HEK293 (cell line): ENCODE data around the gene LILRA6.

Source experiments
- KLF10 ChIP-seq: fragments of 450-650 bp; IDR thresholded peaks from 2 replicates; pipeline ENCODE4 v1.5.1; 2018; ENCODE audit warnings: missing biosample characterization, mild to moderate bottlenecking, missing genetic modification characterization
- OSR2 ChIP-seq: fragments of 450-650 bp; formaldehyde crosslinking; IDR thresholded peaks from 2 replicates; pipeline ENCODE4 v1.5.1; 2016; ENCODE audit warnings: missing biosample characterization, missing genetic modification characterization
- SP3 ChIP-seq: fragments of 450-650 bp; formaldehyde crosslinking; IDR thresholded peaks from 2 replicates; pipeline ENCODE4 v1.5.1; 2016; ENCODE audit warnings: missing biosample characterization, missing genetic modification characterization
- YY1 ChIP-seq: fragments of 450-650 bp; formaldehyde crosslinking; IDR thresholded peaks from 2 replicates; pipeline ENCODE4 v1.5.1; 2018; ENCODE audit warnings: missing biosample characterization, missing genetic modification characterization
- ZBTB20 ChIP-seq: fragments of 450-650 bp; formaldehyde crosslinking; IDR thresholded peaks from 2 replicates; pipeline ENCODE4 v1.5.1; 2016; ENCODE audit warnings: missing biosample characterization, missing genetic modification characterization
- ZBTB48 ChIP-seq: fragments of 450-650 bp; formaldehyde crosslinking; IDR thresholded peaks from 2 replicates; pipeline ENCODE4 v1.5.1; 2016; ENCODE audit warnings: missing biosample characterization, missing genetic modification characterization
- ZEB2 ChIP-seq: fragments of 450-650 bp; formaldehyde crosslinking; IDR thresholded peaks from 2 replicates; pipeline ENCODE4 v1.5.1; 2016; ENCODE audit warnings: missing biosample characterization, missing genetic modification characterization
- ZNF157 ChIP-seq: fragments of 450-650 bp; formaldehyde crosslinking; IDR thresholded peaks from 2 replicates; pipeline ENCODE4 v1.5.1; 2016; ENCODE audit warnings: missing biosample characterization, missing genetic modification characterization
- ZNF211 ChIP-seq: fragments of 450-650 bp; formaldehyde crosslinking; IDR thresholded peaks from 2 replicates; pipeline ENCODE4 v1.5.1; 2016; ENCODE audit warnings: low read depth, missing biosample characterization, missing genetic modification characterization
- ZNF48 ChIP-seq: fragments of 450-650 bp; formaldehyde crosslinking; IDR thresholded peaks from 2 replicates; pipeline ENCODE4 v1.5.1; 2016; ENCODE audit warnings: missing biosample characterization, missing genetic modification characterization
- ZNF624 ChIP-seq: fragments of 450-650 bp; formaldehyde crosslinking; IDR thresholded peaks from 2 replicates; pipeline ENCODE4 v1.5.1; 2017; ENCODE audit warnings: missing biosample characterization, missing genetic modification characterization
- ZNF626 ChIP-seq: fragments of 450-650 bp; sonication (Bioruptor Pico); formaldehyde crosslinking; IDR thresholded peaks from 2 replicates; pipeline ENCODE4 v1.5.1; 2018; ENCODE audit warnings: missing biosample characterization, missing genetic modification characterization, inconsistent platforms
- ZNF768 ChIP-seq: fragments of 450-650 bp; formaldehyde crosslinking; IDR thresholded peaks from 2 replicates; pipeline ENCODE4 v1.5.1; 2018; ENCODE audit warnings: missing biosample characterization, mild to moderate bottlenecking, missing genetic modification characterization
- ZNF792 ChIP-seq: fragments of 450-650 bp; formaldehyde crosslinking; IDR thresholded peaks from 2 replicates; pipeline ENCODE4 v1.5.1; 2016; ENCODE audit warnings: missing biosample characterization, missing genetic modification characterization
- TF ChIP-seq, protein P1 (sequence below): fragments of 450-650 bp; formaldehyde crosslinking; IDR thresholded peaks from 2 replicates; pipeline ENCODE4 v1.5.1; 2016; ENCODE audit warnings: missing biosample characterization, missing genetic modification characterization, low read depth
- TF ChIP-seq, protein P2 (sequence below): sonication (generic); formaldehyde crosslinking; IDR thresholded peaks from 2 replicates; pipeline ENCODE4 v1.8.1; 2022; ENCODE audit warnings: mild to moderate bottlenecking, moderate library complexity, missing genetic modification reagents
- TF ChIP-seq, protein P3 (sequence below): fragments of 450-650 bp; formaldehyde crosslinking; IDR thresholded peaks from 2 replicates; pipeline ENCODE4 v1.5.1; 2016; ENCODE audit warnings: missing biosample characterization, missing genetic modification characterization
- TF ChIP-seq, protein P4 (sequence below): fragments of 450-650 bp; IDR thresholded peaks from 2 replicates; pipeline ENCODE4 v1.5.1; 2018; ENCODE audit warnings: missing biosample characterization, mild to moderate bottlenecking, missing genetic modification characterization
- TF ChIP-seq, protein P5 (sequence below): fragments of 450-650 bp; formaldehyde crosslinking; IDR thresholded peaks from 2 replicates; pipeline ENCODE4 v1.5.0; 2017; ENCODE audit warnings: missing biosample characterization, missing genetic modification characterization, borderline replicate concordance
- TF ChIP-seq, protein P6 (sequence below): fragments of 450-650 bp; formaldehyde crosslinking; optimal IDR thresholded peaks from 2 replicates; pipeline ENCODE3; 2016; ENCODE audit warnings: missing biosample characterization, mild to moderate bottlenecking, missing genetic modification characterization
- TF ChIP-seq, protein P7 (sequence below): fragments of 450-650 bp; formaldehyde crosslinking; IDR thresholded peaks from 2 replicates; pipeline ENCODE4 v1.5.1; 2016; ENCODE audit warnings: missing biosample characterization, missing genetic modification characterization
- TF ChIP-seq, protein P8 (sequence below): fragments of 450-650 bp; formaldehyde crosslinking; IDR thresholded peaks from 2 replicates; pipeline ENCODE4 v1.5.1; 2016; ENCODE audit warnings: missing biosample characterization, missing genetic modification characterization

Gene LILRA6

DNA sequence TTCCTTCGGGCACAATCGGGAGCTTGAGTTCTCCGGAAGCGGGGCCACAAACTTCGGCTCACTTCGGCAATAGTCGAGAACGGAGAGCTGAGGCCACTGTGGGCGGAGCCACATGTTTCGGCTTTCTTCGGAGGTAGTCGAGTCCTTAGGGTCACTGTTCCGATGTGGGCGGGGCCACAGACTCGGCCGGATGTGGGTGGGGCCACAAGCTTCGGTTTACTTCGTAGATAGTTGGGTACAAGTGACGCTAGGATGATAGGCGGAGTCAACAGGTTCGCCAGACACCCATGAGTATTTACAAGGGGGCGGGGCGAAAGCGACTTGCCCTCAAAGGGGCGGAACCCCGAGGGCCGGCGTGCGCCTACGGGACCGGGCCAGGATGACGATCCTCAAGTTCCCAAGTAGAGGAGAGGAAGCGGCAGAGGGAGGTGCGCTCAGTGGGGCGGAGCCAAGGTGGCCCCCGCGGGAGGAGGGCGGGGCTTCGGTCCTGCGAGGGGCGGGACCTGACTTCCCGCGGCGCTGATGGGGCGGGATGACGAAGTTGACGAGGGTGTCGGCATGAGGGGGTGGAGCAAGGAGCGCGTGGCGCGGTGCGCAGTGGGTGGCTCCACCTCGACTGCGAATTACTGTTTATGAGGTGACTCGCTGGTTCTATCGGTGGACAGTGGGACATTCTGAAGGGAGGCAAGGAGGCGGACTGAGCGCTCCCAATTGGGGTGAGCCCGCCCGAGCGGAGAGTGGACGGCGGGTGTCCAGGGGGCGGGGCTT, 52.7 kb downstream of the LILRA6 start (continued):
- TF ChIP-seq, protein P1, sequence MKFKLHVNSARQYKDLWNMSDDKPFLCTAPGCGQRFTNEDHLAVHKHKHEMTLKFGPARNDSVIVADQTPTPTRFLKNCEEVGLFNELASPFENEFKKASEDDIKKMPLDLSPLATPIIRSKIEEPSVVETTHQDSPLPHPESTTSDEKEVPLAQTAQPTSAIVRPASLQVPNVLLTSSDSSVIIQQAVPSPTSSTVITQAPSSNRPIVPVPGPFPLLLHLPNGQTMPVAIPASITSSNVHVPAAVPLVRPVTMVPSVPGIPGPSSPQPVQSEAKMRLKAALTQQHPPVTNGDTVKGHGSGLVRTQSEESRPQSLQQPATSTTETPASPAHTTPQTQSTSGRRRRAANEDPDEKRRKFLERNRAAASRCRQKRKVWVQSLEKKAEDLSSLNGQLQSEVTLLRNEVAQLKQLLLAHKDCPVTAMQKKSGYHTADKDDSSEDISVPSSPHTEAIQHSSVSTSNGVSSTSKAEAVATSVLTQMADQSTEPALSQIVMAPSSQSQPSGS (tag by site-specific recombination), result peak; percentile 33
- TF ChIP-seq SP3 (tag by site-specific recombination) (peak; percentile 98), ZNF626 (no peak), OSR2 (tag by site-specific recombination) (peak; percentile 9; the same call in 1 of the 2 replicates), ZBTB20 (peak; percentile 49; the same call in 1 of the 2 replicates), ZEB2 (tag by site-specific recombination) (peak; percentile 78), YY1 (tag by site-specific recombination) (no peak), ZNF792 (tag by site-specific recombination) (no peak), ZNF768 (no peak), ZNF157 (no peak), ZBTB48 (no peak; the same call in 1 of the 2 replicates), ZNF48 (tag by site-specific recombination) (no peak), KLF10 (tag by site-specific recombination) (0 out of 2 replicates have a peak, but pooled peaks have one; percentile 25), ZNF211 (tag by site-specific recombination) (no peak), ZNF624 (no peak)
- TF ChIP-seq, protein P2, sequence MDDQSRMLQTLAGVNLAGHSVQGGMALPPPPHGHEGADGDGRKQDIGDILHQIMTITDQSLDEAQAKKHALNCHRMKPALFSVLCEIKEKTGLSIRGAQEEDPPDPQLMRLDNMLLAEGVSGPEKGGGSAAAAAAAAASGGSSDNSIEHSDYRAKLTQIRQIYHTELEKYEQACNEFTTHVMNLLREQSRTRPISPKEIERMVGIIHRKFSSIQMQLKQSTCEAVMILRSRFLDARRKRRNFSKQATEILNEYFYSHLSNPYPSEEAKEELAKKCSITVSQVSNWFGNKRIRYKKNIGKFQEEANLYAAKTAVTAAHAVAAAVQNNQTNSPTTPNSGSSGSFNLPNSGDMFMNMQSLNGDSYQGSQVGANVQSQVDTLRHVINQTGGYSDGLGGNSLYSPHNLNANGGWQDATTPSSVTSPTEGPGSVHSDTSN (CRISPR knock-in tag), result no peak
- TF ChIP-seq, protein P3, sequence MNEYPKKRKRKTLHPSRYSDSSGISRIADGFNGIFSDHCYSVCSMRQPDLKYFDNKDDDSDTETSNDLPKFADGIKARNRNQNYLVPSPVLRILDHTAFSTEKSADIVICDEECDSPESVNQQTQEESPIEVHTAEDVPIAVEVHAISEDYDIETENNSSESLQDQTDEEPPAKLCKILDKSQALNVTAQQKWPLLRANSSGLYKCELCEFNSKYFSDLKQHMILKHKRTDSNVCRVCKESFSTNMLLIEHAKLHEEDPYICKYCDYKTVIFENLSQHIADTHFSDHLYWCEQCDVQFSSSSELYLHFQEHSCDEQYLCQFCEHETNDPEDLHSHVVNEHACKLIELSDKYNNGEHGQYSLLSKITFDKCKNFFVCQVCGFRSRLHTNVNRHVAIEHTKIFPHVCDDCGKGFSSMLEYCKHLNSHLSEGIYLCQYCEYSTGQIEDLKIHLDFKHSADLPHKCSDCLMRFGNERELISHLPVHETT (tag by site-specific recombination), result no peak
- TF ChIP-seq, protein P4, sequence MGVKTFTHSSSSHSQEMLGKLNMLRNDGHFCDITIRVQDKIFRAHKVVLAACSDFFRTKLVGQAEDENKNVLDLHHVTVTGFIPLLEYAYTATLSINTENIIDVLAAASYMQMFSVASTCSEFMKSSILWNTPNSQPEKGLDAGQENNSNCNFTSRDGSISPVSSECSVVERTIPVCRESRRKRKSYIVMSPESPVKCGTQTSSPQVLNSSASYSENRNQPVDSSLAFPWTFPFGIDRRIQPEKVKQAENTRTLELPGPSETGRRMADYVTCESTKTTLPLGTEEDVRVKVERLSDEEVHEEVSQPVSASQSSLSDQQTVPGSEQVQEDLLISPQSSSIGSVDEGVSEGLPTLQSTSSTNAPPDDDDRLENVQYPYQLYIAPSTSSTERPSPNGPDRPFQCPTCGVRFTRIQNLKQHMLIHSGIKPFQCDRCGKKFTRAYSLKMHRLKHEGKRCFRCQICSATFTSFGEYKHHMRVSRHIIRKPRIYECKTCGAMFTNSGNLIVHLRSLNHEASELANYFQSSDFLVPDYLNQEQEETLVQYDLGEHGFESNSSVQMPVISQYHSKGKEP (tag by site-specific recombination), result no peak
- TF ChIP-seq, protein P5, sequence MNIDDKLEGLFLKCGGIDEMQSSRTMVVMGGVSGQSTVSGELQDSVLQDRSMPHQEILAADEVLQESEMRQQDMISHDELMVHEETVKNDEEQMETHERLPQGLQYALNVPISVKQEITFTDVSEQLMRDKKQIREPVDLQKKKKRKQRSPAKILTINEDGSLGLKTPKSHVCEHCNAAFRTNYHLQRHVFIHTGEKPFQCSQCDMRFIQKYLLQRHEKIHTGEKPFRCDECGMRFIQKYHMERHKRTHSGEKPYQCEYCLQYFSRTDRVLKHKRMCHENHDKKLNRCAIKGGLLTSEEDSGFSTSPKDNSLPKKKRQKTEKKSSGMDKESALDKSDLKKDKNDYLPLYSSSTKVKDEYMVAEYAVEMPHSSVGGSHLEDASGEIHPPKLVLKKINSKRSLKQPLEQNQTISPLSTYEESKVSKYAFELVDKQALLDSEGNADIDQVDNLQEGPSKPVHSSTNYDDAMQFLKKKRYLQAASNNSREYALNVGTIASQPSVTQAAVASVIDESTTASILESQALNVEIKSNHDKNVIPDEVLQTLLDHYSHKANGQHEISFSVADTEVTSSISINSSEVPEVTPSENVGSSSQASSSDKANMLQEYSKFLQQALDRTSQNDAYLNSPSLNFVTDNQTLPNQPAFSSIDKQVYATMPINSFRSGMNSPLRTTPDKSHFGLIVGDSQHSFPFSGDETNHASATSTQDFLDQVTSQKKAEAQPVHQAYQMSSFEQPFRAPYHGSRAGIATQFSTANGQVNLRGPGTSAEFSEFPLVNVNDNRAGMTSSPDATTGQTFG, result no peak
- TF ChIP-seq, protein P6, sequence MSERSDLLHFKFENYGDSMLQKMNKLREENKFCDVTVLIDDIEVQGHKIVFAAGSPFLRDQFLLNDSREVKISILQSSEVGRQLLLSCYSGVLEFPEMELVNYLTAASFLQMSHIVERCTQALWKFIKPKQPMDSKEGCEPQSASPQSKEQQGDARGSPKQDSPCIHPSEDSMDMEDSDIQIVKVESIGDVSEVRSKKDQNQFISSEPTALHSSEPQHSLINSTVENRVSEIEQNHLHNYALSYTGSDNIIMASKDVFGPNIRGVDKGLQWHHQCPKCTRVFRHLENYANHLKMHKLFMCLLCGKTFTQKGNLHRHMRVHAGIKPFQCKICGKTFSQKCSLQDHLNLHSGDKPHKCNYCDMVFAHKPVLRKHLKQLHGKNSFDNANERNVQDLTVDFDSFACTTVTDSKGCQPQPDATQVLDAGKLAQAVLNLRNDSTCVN (tag by site-specific recombination), result peak; percentile 51
- TF ChIP-seq, protein P7, sequence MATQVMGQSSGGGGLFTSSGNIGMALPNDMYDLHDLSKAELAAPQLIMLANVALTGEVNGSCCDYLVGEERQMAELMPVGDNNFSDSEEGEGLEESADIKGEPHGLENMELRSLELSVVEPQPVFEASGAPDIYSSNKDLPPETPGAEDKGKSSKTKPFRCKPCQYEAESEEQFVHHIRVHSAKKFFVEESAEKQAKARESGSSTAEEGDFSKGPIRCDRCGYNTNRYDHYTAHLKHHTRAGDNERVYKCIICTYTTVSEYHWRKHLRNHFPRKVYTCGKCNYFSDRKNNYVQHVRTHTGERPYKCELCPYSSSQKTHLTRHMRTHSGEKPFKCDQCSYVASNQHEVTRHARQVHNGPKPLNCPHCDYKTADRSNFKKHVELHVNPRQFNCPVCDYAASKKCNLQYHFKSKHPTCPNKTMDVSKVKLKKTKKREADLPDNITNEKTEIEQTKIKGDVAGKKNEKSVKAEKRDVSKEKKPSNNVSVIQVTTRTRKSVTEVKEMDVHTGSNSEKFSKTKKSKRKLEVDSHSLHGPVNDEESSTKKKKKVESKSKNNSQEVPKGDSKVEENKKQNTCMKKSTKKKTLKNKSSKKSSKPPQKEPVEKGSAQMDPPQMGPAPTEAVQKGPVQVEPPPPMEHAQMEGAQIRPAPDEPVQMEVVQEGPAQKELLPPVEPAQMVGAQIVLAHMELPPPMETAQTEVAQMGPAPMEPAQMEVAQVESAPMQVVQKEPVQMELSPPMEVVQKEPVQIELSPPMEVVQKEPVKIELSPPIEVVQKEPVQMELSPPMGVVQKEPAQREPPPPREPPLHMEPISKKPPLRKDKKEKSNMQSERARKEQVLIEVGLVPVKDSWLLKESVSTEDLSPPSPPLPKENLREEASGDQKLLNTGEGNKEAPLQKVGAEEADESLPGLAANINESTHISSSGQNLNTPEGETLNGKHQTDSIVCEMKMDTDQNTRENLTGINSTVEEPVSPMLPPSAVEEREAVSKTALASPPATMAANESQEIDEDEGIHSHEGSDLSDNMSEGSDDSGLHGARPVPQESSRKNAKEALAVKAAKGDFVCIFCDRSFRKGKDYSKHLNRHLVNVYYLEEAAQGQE (tag by site-specific recombination), result peak; percentile 33
- TF ChIP-seq, protein P8, sequence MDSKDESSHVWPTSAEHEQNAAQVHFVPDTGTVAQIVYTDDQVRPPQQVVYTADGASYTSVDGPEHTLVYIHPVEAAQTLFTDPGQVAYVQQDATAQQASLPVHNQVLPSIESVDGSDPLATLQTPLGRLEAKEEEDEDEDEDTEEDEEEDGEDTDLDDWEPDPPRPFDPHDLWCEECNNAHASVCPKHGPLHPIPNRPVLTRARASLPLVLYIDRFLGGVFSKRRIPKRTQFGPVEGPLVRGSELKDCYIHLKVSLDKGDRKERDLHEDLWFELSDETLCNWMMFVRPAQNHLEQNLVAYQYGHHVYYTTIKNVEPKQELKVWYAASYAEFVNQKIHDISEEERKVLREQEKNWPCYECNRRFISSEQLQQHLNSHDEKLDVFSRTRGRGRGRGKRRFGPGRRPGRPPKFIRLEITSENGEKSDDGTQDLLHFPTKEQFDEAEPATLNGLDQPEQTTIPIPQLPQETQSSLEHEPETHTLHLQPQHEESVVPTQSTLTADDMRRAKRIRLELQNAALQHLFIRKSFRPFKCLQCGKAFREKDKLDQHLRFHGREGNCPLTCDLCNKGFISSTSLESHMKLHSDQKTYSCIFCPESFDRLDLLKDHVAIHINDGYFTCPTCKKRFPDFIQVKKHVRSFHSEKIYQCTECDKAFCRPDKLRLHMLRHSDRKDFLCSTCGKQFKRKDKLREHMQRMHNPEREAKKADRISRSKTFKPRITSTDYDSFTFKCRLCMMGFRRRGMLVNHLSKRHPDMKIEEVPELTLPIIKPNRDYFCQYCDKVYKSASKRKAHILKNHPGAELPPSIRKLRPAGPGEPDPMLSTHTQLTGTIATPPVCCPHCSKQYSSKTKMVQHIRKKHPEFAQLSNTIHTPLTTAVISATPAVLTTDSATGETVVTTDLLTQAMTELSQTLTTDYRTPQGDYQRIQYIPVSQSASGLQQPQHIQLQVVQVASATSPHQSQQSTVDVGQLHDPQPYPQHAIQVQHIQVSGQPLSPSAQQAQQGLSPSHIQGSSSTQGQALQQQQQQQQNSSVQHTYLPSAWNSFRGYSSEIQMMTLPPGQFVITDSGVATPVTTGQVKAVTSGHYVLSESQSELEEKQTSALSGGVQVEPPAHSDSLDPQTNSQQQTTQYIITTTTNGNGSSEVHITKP (tag by site-specific recombination), result peak; percentile 92
